ENCODE measurements around the gene RPRML.
"Not testable (repeated sequence)": the region's sequence is repeated elsewhere in the genome, so short reads cannot be mapped to it uniquely, and the experiment has no call there.

The RPRML gene

DNA sequence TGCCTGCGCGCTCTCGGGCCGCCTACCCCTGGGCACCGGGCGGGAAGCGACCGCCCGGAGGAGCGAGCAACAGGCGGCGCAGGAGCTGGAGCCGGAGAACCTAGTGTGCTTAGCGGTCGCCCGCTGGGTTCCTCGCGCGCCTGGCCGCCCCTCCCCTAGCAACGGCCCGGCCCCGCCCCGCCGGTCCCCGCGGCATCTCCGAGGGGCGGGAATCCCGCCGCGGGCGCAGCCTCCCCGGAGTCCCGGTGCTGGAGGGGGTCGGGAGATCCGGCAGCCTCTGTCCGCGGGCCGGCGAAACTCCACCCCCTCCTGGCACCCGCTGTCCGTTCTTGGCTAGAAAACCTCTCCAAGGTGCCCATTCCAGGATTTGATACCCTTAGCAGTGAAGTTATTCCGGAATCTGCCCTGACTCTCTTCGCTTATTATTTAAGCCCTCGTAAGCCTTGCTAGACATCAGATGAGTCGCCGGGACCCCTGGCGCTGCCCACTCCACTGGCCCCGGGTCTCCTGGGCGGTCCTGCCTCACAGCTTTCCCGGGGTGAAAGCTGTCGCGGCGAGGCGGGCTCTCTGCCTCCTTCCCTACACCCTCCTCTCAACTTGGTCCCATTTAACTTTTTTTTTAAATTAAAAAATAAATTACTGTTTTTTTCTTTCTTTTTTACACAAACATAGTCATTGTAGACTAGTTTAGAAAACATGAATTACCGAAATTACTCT, at the start of gene RPRML:
Gene RPRML (minus strand): TSS at position 107 of the 717 bp plus-strand sequence. CDS start 246 bp downstream, outside the sequence.
- peak; percentile 28 for DNase-seq

DNA sequence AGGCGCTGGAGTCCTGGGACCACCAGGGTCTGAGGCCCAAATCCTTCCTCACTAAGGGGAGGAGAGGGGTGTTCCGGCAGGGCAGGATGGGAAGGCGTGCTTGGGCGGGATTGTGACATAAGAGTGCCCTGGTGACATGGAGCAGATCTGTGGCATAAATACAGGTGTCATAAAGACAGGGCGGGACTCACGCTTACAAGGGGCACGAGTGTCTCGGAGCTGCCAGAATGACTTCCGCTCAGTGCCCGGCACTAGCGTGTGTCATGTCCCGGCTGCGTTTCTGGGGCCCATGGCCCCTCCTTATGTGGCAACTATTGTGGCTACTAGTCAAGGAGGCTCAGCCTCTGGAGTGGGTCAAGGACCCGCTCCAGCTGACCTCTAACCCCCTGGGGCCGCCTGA, 37.9 kb upstream of the RPRML start:
- not testable (repeated sequence) for DNase-seq

- DNase-seq, result no peak
These were observed 34.3 kb upstream of the RPRML start for GRCh38 chr17:47013341-47013740.

DNA sequence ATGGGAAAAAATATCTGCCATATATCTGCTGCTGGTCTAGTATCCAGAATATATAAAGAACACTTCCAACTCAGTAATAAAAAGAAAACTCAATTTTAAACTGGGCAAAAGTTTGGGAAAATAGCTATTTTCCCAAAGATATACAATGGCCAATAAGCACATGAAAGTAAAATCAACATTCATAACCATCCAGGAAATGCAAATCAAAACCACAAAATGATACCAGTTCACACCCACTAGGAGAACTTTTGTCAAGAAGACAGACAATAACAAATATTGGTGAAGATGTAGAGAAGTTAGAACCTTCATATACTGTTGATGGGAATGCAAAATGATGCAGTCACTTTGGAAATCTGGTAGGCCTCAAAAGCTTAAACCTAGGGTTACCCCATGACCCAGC, 33.4 kb upstream of the RPRML start:
- DNase-seq, result no peak

DNA sequence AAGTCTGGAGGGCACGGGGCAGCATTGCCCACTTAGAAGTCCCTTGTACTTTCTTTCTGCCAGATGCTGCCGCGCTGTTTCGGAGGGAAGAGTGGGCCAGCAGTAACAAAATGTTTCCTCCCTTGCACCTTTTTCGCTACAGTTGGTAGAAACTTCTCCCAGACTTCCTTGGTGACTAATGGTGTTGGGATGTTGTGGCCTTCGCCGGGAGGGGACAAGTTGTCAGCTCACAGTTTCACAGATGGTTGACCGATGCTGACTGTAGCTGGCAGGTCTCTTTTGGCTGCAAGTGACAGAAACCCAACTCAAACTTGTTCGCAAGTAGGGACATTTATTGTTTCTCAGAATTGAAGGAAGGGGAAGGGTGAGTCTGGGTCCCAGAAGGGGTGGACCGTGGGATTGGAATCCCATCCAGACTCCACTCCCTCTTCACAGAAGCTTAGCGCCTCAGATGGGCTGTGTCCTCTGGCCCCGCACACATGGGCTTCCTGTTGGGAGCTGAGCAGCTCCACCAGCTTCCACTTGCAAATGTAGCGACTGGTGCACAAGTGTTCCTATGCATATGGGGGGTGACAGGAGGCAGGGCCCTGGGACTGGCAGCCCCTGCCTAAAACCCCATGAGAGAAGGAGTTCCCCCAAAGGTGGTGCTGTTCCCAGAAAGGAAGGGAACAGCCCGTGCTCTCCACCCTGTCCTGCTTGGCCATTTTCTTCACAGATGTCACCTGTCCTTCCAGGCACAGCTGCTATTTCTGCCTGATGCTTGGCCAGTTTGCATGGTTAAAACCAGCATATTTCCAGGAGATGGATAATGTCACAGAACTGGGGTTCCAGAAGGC, 30.9 kb upstream of the RPRML start:
- no peak for DNase-seq

GRCh38 chr17:47004906-47005305, 25.9 kb upstream of the RPRML start:
- no peak for DNase-seq

- not testable (repeated sequence) for DNase-seq
These were observed 24.8 kb upstream of the RPRML start for GRCh38 chr17:47003864-47004263.

DNA sequence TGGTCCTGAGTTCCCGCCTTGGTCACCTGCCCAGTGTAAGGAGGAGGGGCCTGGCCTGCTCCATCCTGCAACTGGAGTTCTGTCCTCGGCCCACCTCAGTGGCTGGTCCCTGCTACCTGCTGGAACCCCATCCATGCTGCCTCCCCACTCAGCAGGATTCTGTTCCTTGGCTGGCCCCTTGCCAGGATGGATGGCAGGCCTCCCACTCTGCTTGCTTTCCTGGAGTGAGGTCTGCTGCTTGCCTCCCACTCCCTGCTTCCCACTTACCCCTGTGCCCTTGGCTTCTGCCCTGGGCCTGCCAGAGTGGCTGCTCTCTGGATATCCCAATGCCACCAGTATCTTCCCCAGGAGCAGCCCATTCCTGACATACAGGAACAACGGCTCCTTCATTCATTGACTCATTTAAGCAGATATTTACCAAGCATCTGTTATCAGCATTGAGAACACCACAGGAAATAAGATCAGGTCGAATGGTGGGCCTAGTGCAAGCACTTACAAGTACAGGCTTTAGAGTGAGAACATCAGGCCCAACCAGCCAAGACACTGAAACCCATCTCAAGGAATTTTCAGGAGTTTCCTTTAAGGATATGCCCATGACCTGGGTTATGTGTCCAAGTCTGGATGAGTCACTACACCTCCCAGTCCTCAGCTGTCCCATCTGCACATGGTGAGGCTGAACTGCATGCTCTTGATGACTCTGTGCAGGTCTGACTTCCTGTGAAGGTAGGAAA, 17.0 kb upstream of the RPRML start:
- no peak for DNase-seq

DNA sequence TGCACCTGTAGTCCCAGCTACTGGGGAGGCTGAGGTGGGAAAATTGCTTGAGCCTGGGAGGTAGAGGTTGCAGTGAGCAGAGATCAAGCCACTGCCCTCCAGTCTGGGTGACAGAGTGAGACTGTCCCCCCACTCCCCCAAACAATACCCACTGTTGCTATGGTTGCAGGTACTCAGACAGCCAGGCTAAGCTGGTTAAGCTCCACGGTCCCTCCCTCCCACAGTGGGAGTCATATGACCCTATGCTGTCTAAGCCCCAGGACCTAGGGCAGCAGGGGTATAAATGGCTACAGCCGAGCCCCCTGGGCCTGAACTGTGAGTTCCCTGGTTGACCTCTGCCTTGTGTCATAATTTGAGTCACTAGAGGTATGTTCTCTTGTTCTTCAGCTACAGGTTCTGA, 15.9 kb upstream of the RPRML start:
- no peak for DNase-seq

GRCh38 chr17:46991617-46992016, 12.6 kb upstream of the RPRML start:
- no peak for DNase-seq

GRCh38 chr17:46989637-46990431, 10.8 kb upstream of the RPRML start:
- DNase-seq, result no peak

GRCh38 chr17:46987927-46988326, 8.9 kb upstream of the RPRML start:
- not testable (repeated sequence) for DNase-seq

DNA sequence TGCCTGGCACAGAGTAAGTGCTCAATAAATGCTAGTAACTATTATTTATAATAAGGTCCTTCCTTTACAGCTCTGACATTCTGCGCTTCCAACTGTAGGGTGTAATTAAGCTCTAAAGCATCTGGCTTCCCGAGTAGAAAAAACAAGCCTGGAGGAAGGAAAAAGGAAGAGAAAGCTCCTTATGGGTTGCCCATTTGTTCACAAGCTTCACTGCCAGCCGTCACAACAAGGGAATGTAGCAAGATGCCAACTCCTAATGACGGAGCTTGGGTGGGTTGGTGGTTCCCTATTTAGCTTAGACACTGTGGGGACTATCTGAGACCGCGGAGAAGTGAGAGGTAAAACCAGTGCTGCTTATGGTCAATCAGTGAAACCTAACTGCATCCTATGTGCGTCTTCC, 7.3 kb upstream of the RPRML start:
- DNase-seq, result no peak

GRCh38 chr17:46984892-46985291, 5.8 kb upstream of the RPRML start:
- no peak for DNase-seq

DNA sequence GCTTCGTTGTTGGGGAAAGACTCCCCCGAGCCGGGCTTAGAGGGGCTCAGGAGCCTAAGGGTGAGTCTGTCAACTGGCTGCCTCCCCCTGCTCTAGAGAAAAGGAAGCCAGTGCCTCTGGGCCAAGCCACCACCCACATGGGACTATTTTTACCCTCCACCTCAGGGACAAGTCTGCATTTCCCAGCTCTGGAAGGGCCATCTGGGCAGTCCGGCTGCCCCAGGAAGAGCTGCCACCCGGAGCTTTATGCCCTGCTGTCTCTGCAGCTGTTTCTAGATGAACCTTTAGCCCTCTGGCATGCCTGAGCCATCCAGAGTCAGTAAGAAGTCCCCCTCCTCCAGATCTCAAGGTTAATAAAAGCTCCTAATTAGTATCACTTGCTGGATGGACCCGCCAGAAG, 5.3 kb upstream of the RPRML start:
- DNase-seq, result no peak

- DNase-seq, result no peak
These were observed 4.7 kb upstream of the RPRML start for GRCh38 chr17:46983782-46984181.

DNA sequence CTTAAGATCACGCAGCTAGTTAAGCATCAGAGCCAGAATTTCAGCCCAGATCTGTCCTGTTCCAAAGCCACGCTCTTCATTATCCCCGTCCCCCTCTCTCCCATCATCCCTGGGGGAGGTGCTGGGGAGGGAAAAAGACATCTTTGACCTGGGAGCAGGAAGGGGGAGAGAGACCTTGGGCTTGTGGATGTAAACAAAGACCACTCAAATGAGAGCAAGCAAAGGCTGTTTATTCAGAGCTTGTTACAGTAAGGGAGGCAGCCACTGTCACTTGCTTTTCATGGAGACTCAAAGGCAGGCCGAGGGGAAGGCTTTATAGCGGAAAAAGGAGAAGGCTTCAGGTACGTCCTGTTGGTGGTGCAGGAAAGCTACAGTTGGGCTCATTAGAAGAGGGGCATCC, 3.5 kb upstream of the RPRML start:
- DNase-seq, result no peak

DNA sequence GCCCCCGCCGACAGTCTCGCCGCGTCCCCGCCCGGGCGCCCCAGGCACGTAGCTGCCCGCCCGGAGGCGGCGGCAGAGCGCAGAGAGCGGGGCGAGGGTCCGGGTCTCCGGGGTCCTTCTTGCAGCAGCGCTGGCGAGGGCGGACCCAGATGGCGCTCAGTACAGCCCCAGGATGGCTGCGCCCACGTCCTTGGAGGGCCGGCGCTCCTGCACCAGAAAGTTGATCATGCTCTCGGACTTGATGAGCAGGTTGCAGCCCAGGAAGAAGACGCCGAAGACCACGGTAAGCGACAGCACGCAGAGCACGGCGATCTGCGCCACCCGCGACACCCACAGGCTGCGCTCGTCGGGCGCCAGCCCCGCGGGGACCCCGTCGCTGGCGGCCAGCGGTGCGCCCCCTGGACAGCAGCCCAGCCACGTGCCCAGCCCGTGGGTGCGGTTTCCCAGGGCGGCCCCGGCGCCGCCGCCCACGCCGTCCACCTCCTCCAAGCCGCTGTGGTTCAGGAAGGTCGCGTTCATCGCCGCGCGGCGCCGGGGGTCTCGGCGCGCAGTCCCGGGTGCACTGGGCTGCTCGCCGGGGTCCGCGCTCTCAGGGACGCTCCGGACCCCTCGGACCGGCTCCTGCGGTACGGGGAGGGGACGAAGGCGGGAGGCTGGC, 435 bp downstream of the RPRML start:
- DNase-seq, result peak; percentile 10

- DNase-seq, result no peak
These were observed 1.1 kb downstream of the RPRML start for GRCh38 chr17:46977750-46978488.

- DNase-seq, result no peak
These were observed 1.7 kb downstream of the RPRML start for GRCh38 chr17:46977348-46977747.

DNA sequence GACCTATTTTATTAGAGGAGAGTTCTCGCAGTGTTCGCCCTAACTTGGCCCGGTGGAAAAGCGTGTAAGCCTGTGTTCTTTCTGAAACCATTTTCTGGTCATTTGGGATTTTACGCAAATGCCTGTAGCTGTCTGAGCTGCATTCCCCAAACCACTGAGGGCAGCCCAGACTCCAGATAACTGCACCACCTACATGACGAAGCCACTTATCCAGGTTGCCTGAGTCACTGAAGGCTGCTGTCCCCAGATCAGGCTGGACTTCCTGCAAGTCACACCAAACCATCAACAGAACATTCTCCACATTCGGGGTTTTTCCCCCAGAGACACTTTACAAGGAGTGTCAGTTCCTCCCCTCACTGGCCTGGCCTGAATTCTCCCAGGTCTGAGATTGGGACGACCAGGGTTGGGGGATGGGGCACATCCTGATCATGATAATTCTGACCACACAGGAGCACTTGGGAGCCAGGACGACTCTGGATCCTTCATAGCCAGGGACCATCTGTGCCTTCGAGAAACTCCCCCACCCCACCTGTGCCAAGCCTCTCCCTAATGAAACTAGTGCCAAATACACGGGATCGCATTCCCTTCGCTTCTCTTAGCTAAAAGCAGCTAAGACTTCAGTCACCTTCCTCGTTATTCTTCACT, 2.3 kb downstream of the RPRML start:
- no peak for DNase-seq

All from activated naive CD4-positive, alpha-beta T cell treated with Interleukin-2 at 50 U/mL for 16 hours (primary cell).